ENCODE results near the gene ARHGEF19.
"Not testable (repeated sequence)": the region's sequence is repeated elsewhere in the genome, so short reads cannot be mapped to it uniquely, and the experiment has no call there.

- TF ChIP-seq EZH2 (IDR thresholded peaks at IDR 0.05); POLR2AphosphoS5 (IDR thresholded peaks at IDR 0.05; ENCODE audit: borderline replicate concordance, low read depth, low read length); FOXP2 (optimal IDR thresholded peaks at IDR 0.05; ENCODE audit: control extremely low read depth, extremely low read length, insufficient read depth): not testable (repeated sequence)
Observed at GRCh38 chr1:16215240-16215639, 2.8 kb upstream of the ARHGEF19 start.

Data from SK-N-MC (cell line).